Lung (tissue), 12 donors: ENCODE measurements around the gene TMTC2. TPM values are rescaled to one million over a fixed set of nuclear protein-coding genes. Genes with fewer than 3 reads are reported as not detected.

ENCODE experiments used
- ATAC-seq: fragments of 200-7000 bp; cut with Tn5 transposase; one replicate; pipeline ENCODE4 v1.9.1; 2020; ENCODE audit warnings: moderate number of reproducible peaks; ENCODE audit not compliant: insufficient read depth, low FRiP score
- DNase-seq, 3 donors: peaks; one replicate each; pipeline ENCODE4 v3.0.0-alpha.2; 2013 to 2017
- H3K27ac ChIP-seq, 2 donors: one replicate each; pipeline ENCODE4 v1.5.1; 2013; ENCODE audit warnings: mild to moderate bottlenecking in 2 of 2, moderate library complexity in 2 of 2, control low read depth in 1 of 2, inconsistent platforms in 1 of 2, low read depth in 1 of 2, low read length in 1 of 2
- H3K27me3 ChIP-seq, 3 donors: one replicate each; pipeline ENCODE4 v1.5.1; 2013; ENCODE audit warnings: low read length in 2 of 3; ENCODE audit not compliant: control insufficient read depth in 3 of 3, insufficient read depth in 3 of 3
- H3K36me3 ChIP-seq, 4 donors: one replicate each; pipeline ENCODE4 v1.5.1; 2013; ENCODE audit warnings: low read length in 4 of 4, mild to moderate bottlenecking in 1 of 4, moderate library complexity in 1 of 4; ENCODE audit not compliant: control insufficient read depth in 4 of 4, insufficient read depth in 4 of 4
- H3K4me1 ChIP-seq, 5 donors: one replicate each; pipeline ENCODE4 v1.5.1; 2013; ENCODE audit warnings: low read length in 5 of 5, mild to moderate bottlenecking in 2 of 5, moderate library complexity in 1 of 5; ENCODE audit not compliant: control insufficient read depth in 5 of 5, insufficient read depth in 5 of 5
- H3K4me3 ChIP-seq: one replicate; pipeline ENCODE4 v1.5.1; 2013; ENCODE audit warnings: mild to moderate bottlenecking, control low read depth, moderate library complexity
- H3K9ac ChIP-seq, 2 donors: one replicate each; pipeline ENCODE4 v1.5.1; 2013; ENCODE audit warnings: low read length in 2 of 2, control low read depth in 1 of 2; ENCODE audit not compliant: insufficient read depth in 1 of 2
- H3K9me3 ChIP-seq, 4 donors: one replicate each; pipeline ENCODE4 v1.5.1; 2013; ENCODE audit warnings: low read length in 3 of 4, mild to moderate bottlenecking in 1 of 4, moderate library complexity in 1 of 4; ENCODE audit not compliant: control insufficient read depth in 4 of 4, insufficient read depth in 3 of 4
- WGBS, 2 donors: extraction: QIAGEN DNeasy Blood & Tissue Kit; methylation state at CpG; one replicate each; pipeline ENCODE4 v1.1.7; 2013; 5-methylcytosine and 5-hydroxymethylcytosine counted together
- polyA plus RNA-seq, 2 donors: library from polyadenylated mRNA; stranded (reverse); fragments of 200-250 nt; gene quantifications; one replicate each; pipeline ENCODE4 v1.2.1, GENCODE V29; 2013
- total RNA-seq, 2 donors: library from RNA; depleted of rRNA in 1 of 2; stranded (reverse); fragments of >200 nt in 1 of 2; gene quantifications; one replicate each; pipeline ENCODE4 v1.2.1, GENCODE V29; 2014 to 2021
- TF ChIP-seq, protein P1 (sequence below): IDR thresholded peaks from 2 replicates; pipeline ENCODE4 v1.5.1; 2012; ENCODE audit warnings: mild to moderate bottlenecking; ENCODE audit errors: control extremely low read depth, extremely low read depth
- donor health status: control.
- donor health status: control.
- donor health status: Bipolar disorder and iron deficiency.
- donor health status: healthy.
- donor health status: DM: yes; HTN: yes; CAD: no.

Gene TMTC2
- total and polyA plus RNA-seq, 4 donors = 5.3 to 77.1 (median 14.0) TPM

DNA sequence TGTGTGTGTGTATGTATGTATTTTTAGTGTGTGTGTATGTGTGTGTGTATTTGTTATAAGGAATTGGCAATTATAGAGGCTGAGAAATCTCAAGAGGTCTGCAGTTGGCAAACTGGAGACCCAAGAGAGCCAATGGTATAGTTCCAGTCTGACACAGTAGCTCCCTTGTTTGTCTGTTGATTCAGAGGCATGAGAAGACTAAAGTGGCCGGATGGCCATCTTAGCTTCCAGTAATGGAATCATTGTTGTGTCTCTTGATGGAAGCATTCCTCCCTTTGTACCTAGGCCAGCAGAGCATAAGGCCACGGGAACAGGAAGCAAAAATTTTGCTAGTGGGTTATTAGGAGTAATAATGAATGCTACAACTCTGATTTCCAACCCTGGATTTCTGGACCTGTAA is 460.6 kb downstream of the TMTC2 start:
- ATAC-seq (no peak), DNase-seq (no peak)
- 90% methylated on average over 2 of the region's 2 CpGs for WGBS, 2 donors
- Histone ChIP-seq H3K4me1 (peaks cover 0 to 4% (median 0%) of the 10 kb centered on the region in 5 donors), H3K27ac (no peak overlapping the region), H3K27me3 (no peaks in the 10 kb centered on the region), H3K4me3 (no peak overlapping the region), H3K9ac (no peak overlapping the region), H3K36me3 (no peaks in the 10 kb centered on the region), H3K9me3 (no peaks in the 10 kb centered on the region)
- TF ChIP-seq, protein P1, sequence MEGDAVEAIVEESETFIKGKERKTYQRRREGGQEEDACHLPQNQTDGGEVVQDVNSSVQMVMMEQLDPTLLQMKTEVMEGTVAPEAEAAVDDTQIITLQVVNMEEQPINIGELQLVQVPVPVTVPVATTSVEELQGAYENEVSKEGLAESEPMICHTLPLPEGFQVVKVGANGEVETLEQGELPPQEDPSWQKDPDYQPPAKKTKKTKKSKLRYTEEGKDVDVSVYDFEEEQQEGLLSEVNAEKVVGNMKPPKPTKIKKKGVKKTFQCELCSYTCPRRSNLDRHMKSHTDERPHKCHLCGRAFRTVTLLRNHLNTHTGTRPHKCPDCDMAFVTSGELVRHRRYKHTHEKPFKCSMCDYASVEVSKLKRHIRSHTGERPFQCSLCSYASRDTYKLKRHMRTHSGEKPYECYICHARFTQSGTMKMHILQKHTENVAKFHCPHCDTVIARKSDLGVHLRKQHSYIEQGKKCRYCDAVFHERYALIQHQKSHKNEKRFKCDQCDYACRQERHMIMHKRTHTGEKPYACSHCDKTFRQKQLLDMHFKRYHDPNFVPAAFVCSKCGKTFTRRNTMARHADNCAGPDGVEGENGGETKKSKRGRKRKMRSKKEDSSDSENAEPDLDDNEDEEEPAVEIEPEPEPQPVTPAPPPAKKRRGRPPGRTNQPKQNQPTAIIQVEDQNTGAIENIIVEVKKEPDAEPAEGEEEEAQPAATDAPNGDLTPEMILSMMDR = no peak

GRCh38 chr12:83149987-83150386 is 463.3 kb downstream of the TMTC2 start:
- Histone ChIP-seq H3K4me3 (no peak overlapping the region), H3K36me3 (no peaks in the 10 kb centered on the region), H3K9me3 (no peaks in the 10 kb centered on the region), H3K27me3 (no peaks in the 10 kb centered on the region), H3K9ac (no peak overlapping the region), H3K27ac (no peak overlapping the region), H3K4me1 (peaks cover 0 to 4% (median 0%) of the 10 kb centered on the region in 5 donors)
- 92 to 94% methylated on average over 3 of the region's 3 CpGs for WGBS, 2 donors
- DNase-seq (no peak), ATAC-seq (no peak)
- TF ChIP-seq, protein P1 = no peak

DNA sequence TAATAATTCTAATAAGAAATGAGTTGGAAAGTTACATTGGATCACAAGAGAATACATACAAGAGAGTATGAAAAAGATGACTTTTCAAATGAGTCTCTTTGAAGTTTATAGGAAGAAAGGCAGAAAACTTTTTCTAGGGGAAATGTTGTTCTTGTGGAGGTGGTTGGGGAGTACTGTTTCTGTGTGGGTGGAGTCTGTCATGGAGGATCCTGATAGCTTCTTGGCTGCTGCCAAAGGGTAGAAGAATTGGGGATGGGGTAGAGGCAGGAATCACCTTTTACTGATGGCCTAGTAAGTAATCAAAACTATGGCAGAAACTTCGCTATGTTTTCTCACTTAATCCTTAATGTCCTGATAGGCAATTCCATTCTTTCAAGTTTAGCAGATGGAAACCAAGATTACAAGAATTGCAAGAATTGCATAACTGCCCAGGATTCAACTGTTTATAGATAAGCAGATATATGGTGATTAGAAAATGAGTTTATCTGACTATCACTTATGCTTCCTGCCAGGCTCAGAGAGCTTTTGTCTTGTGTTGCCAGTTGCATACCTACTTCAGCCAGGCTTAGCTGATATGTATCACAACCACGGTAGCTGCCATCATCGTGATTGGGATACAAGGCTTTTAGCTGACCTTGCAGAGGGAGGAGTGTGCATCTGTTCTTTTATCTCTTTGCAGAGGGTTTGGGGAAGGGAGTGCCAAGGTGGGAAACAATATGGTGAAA is 463.9 kb downstream of the TMTC2 start:
- H3K9ac ChIP-seq = no peak overlapping the region
- H3K27ac ChIP-seq = no peak overlapping the region
- WGBS, 2 donors = 55 to 58% methylated on average over 3 of the region's 3 CpGs
- H3K4me3 ChIP-seq = no peak overlapping the region
- TF ChIP-seq, protein P1 = no peak
- H3K4me1 ChIP-seq = peaks cover 0 to 4% (median 0%) of the 10 kb centered on the region in 5 donors
- DNase-seq (no peak), ATAC-seq (no peak)
- H3K27me3 ChIP-seq = no peaks in the 10 kb centered on the region
- H3K36me3 ChIP-seq = no peaks in the 10 kb centered on the region
- H3K9me3 ChIP-seq = no peaks in the 10 kb centered on the region

DNA sequence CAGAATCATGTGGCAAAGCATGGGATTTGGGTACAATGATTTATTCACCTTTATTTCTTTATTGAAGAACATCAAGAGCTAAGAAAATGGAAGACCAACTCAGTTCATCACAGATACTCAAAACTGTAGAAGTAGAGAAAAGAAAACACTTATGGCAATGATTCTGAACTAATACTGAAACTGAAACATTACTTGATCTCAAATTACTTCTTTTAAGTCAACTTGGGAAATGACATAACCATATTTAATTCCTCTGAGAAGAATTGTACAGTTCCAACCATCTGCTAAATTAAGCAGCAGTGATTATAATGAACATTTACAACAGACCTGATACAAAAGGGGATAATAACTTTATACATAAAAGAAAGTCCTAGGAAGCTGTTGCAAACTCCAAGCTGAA is 466.5 kb downstream of the TMTC2 start:
- no peaks in the 10 kb centered on the region for H3K27me3 ChIP-seq

More for the DNA sequence above, 466.5 kb downstream of the TMTC2 start:
- no peak overlapping the region for H3K27ac ChIP-seq
- DNase-seq = no peak
- H3K4me3 ChIP-seq = no peak overlapping the region
- peaks cover 0 to 4% (median 0%) of the 10 kb centered on the region in 5 donors for H3K4me1 ChIP-seq
- H3K9ac ChIP-seq = no peak overlapping the region
- TF ChIP-seq, protein P1 = no peak
- H3K9me3 ChIP-seq = no peaks in the 10 kb centered on the region
- no peaks in the 10 kb centered on the region for H3K36me3 ChIP-seq
- no peak for ATAC-seq
